Astrocyte (in vitro differentiated cells and primary cell): ENCODE measurements around the gene CLIP4. TPM values are rescaled to one million over a fixed set of nuclear protein-coding genes. Genes with fewer than 3 reads are reported as not detected.

ENCODE experiments used
- DNase-seq: peaks from one replicate; pipeline ENCODE4 v3.0.0-alpha.2; 2010; ENCODE audit warnings: low read depth
- FAIRE-seq: peaks from 2 replicates; lab custom pipeline; 2011; peaks lifted over from hg19 to GRCh38; lab: Jason Lieb, UNC
- H2AFZ ChIP-seq: 2 replicates; pipeline ENCODE4 v1.6.0; 2012; ENCODE audit warnings: low read depth, low read length, inconsistent platforms
- H3K27ac ChIP-seq: 2 replicates; pipeline ENCODE4 v1.5.1; 2011; ENCODE audit warnings: low read depth, low read length, inconsistent platforms
- H3K27me3 ChIP-seq: 2 replicates; pipeline ENCODE4 v1.6.0; 2011; ENCODE audit warnings: low read length, inconsistent platforms; ENCODE audit not compliant: insufficient read depth
- H3K36me3 ChIP-seq: 2 replicates; pipeline ENCODE4 v1.5.1; 2011; ENCODE audit warnings: low read length, inconsistent platforms; ENCODE audit not compliant: insufficient read depth
- H3K4me1 ChIP-seq: 2 replicates; pipeline ENCODE4 v1.5.1; 2011; ENCODE audit warnings: low read length, inconsistent platforms; ENCODE audit not compliant: insufficient read depth
- H3K4me2 ChIP-seq: 2 replicates; pipeline ENCODE4 v1.6.0; 2012; ENCODE audit warnings: low read length, inconsistent platforms
- H3K4me3 ChIP-seq: 2 replicates; pipeline ENCODE4 v1.5.1; 2011; ENCODE audit warnings: low read depth, mild to moderate bottlenecking, low read length, inconsistent platforms; ENCODE audit not compliant: insufficient read depth
- H3K79me2 ChIP-seq: 2 replicates; pipeline ENCODE4 v1.6.0; 2012; ENCODE audit warnings: mild to moderate bottlenecking, low read length, inconsistent platforms; ENCODE audit not compliant: insufficient read depth
- H3K9ac ChIP-seq: 2 replicates; pipeline ENCODE4 v1.6.0; 2012; ENCODE audit warnings: mild to moderate bottlenecking, low read length, inconsistent platforms
- H3K9me3 ChIP-seq: 2 replicates; pipeline ENCODE4 v1.5.1; 2012; ENCODE audit warnings: low read depth, mild to moderate bottlenecking, low read length, inconsistent platforms; ENCODE audit not compliant: insufficient read depth
- H4K20me1 ChIP-seq: 2 replicates; pipeline ENCODE4 v1.6.0; 2012; ENCODE audit warnings: low read length, inconsistent platforms; ENCODE audit not compliant: insufficient read depth
- H3K27ac Mint-ChIP-seq: one replicate; pipeline ENCODE4 v1.8.0; 2021; ENCODE audit warnings: mild to moderate bottlenecking, mixed read lengths; ENCODE audit not compliant: unreplicated experiment
- H3K27me3 Mint-ChIP-seq: one replicate; pipeline ENCODE4 v1.8.0; 2021; ENCODE audit warnings: low read depth, mixed read lengths; ENCODE audit not compliant: unreplicated experiment
- H3K36me3 Mint-ChIP-seq: one replicate; pipeline ENCODE4 v1.8.0; 2021; ENCODE audit warnings: low read depth, mixed read lengths; ENCODE audit not compliant: unreplicated experiment
- H3K4me1 Mint-ChIP-seq: one replicate; pipeline ENCODE4 v1.8.0; 2021; ENCODE audit warnings: low read depth, mixed read lengths; ENCODE audit not compliant: unreplicated experiment
- H3K4me3 Mint-ChIP-seq: one replicate; pipeline ENCODE4 v1.8.0; 2021; ENCODE audit warnings: mild to moderate bottlenecking, moderate library complexity, mixed read lengths; ENCODE audit not compliant: unreplicated experiment
- H3K9me3 Mint-ChIP-seq: one replicate; pipeline ENCODE4 v1.8.0; 2021; ENCODE audit warnings: mild to moderate bottlenecking, mixed read lengths; ENCODE audit not compliant: unreplicated experiment
- EZH2 ChIP-seq: IDR thresholded peaks from 2 replicates; pipeline ENCODE4 v1.6.1; 2012; ENCODE audit warnings: mild to moderate bottlenecking, low read length, inconsistent platforms; ENCODE audit not compliant: insufficient read depth
- total RNA-seq: library from RNA; stranded (reverse); gene quantifications from 2 replicates; pipeline ENCODE4 v1.2.1, GENCODE V29; 2021
- TF ChIP-seq, protein P1 (sequence below): IDR thresholded peaks from 2 replicates; pipeline ENCODE4 v1.5.1; 2011; ENCODE audit warnings: low read depth, mild to moderate bottlenecking, inconsistent platforms, low read length, moderate library complexity; ENCODE audit not compliant: insufficient read depth

Gene CLIP4
- total RNA-seq, 1 donor from 2014 or later = 18.4 TPM

DNA sequence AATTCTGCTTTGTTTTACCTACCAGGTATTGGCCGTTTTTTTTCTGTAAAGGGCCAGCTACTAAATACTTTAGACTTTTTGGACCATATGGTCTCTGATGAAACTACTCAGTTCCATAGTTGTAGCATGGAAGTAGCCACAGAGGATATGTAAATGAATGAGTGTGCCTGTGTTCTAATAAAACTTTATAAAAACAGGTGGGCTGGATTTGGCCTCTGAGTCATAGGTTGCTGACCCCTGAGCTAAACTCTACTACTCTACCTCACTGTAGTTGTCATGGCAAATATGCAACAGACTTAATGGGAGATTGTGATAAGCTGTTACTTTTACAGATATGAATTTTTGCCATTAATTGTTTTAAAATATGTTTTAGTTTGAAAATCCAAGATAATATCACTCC is 19.7 kb downstream of the CLIP4 start:
- TF ChIP-seq, protein P1, sequence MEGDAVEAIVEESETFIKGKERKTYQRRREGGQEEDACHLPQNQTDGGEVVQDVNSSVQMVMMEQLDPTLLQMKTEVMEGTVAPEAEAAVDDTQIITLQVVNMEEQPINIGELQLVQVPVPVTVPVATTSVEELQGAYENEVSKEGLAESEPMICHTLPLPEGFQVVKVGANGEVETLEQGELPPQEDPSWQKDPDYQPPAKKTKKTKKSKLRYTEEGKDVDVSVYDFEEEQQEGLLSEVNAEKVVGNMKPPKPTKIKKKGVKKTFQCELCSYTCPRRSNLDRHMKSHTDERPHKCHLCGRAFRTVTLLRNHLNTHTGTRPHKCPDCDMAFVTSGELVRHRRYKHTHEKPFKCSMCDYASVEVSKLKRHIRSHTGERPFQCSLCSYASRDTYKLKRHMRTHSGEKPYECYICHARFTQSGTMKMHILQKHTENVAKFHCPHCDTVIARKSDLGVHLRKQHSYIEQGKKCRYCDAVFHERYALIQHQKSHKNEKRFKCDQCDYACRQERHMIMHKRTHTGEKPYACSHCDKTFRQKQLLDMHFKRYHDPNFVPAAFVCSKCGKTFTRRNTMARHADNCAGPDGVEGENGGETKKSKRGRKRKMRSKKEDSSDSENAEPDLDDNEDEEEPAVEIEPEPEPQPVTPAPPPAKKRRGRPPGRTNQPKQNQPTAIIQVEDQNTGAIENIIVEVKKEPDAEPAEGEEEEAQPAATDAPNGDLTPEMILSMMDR = no peak
- TF ChIP-seq EZH2 = no peak
- Mint-ChIP-seq H3K27ac (no peak overlapping the region), H3K27me3 (no peaks in the 10 kb centered on the region), H3K9me3 (peaks cover 6% of the 10 kb centered on the region), H3K4me1 (peaks cover 9% of the 10 kb centered on the region), H3K36me3 (peaks cover 17% of the 10 kb centered on the region), H3K4me3 (no peak overlapping the region)
- peaks cover 12% of the 10 kb centered on the region for H3K4me1 ChIP-seq
- FAIRE-seq (no peak), DNase-seq (no peak)
- H3K9me3 ChIP-seq = no peaks in the 10 kb centered on the region
- H3K27me3 ChIP-seq = no peaks in the 10 kb centered on the region
- peaks cover 15% of the 10 kb centered on the region for H3K79me2 ChIP-seq
- peaks cover 18% of the 10 kb centered on the region for H3K36me3 ChIP-seq
- H3K9ac ChIP-seq = no peak overlapping the region
- no peak overlapping the region for H2AFZ ChIP-seq
- no peak overlapping the region for H3K4me2 ChIP-seq
- peaks cover 4% of the 10 kb centered on the region for H4K20me1 ChIP-seq
- H3K4me3 ChIP-seq = no peak overlapping the region
- no peak overlapping the region for H3K27ac ChIP-seq

DNA sequence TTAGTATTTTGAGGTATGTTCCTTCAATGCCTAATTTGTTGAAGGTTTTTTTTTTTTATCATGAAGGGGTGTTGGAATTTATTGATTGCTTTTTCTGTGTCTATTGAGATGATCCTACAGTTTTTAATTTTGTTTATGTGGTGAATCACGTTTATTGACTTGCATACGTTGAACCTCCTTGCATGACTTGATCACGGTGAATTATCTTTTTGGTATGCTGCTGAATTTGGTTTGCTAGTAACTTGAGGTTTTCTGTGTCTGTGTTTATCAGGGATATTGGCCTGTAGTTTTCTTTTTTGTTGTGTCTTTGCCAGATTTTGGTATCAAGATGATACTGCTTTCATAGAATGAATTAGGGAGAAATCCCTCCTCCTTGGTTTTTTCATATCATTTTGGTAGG is 23.9 kb downstream of the CLIP4 start:
- Histone ChIP-seq H3K4me3 (no peak overlapping the region), H2AFZ (no peak overlapping the region), H3K27ac (no peak overlapping the region), H3K27me3 (no peaks in the 10 kb centered on the region), H4K20me1 (peaks cover 16% of the 10 kb centered on the region), H3K4me2 (peak overlapping the region; percentile 44), H3K9ac (peak overlapping the region; percentile 0), H3K9me3 (no peaks in the 10 kb centered on the region), H3K36me3 (peaks cover 25% of the 10 kb centered on the region), H3K4me1 (no peaks in the 10 kb centered on the region), H3K79me2 (peaks cover 30% of the 10 kb centered on the region)
- H3K27me3 Mint-ChIP-seq = no peaks in the 10 kb centered on the region
- peak; percentile 81 for DNase-seq
- no peak overlapping the region for H3K4me3 Mint-ChIP-seq
- H3K36me3 Mint-ChIP-seq = peaks cover 31% of the 10 kb centered on the region
- no peak overlapping the region for H3K27ac Mint-ChIP-seq
- no peaks in the 10 kb centered on the region for H3K4me1 Mint-ChIP-seq
- peaks cover 6% of the 10 kb centered on the region for H3K9me3 Mint-ChIP-seq
- TF ChIP-seq, protein P1 = no peak
- no peak for TF ChIP-seq EZH2
- no peak for FAIRE-seq

DNA sequence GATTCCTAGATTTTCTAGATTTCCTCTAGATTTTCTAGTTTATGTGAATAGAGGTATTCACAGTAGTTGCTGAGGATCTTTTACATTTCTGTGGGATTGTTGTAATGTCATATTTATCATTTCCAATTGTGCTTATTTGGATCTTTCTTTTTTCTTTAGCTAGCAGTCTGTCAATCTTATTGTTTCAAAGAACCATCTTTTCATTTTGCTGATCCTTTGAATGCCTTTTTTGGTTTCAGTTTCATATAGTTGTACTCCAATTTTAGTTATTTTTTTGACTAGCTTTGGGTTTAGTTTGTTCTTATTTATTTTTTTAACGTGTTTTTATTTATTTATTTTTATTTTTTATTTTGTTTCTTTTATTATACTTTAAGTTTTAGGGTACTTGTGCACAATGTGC is 24.5 kb downstream of the CLIP4 start:
- Histone ChIP-seq H3K9ac (peak overlapping the region; percentile 0), H3K36me3 (peaks cover 25% of the 10 kb centered on the region), H3K79me2 (peaks cover 30% of the 10 kb centered on the region), H2AFZ (no peak overlapping the region), H3K4me1 (no peaks in the 10 kb centered on the region), H3K4me3 (no peak overlapping the region), H3K9me3 (no peaks in the 10 kb centered on the region), H3K27ac (no peak overlapping the region), H3K4me2 (peak overlapping the region; percentile 44), H3K27me3 (no peaks in the 10 kb centered on the region), H4K20me1 (peaks cover 16% of the 10 kb centered on the region)
- FAIRE-seq (no peak), DNase-seq (no peak)
- H3K27me3 Mint-ChIP-seq = no peaks in the 10 kb centered on the region
- TF ChIP-seq, protein P1 = no peak
- TF ChIP-seq EZH2 = no peak
- no peak overlapping the region for H3K4me3 Mint-ChIP-seq
- no peak overlapping the region for H3K27ac Mint-ChIP-seq
- peaks cover 33% of the 10 kb centered on the region for H3K36me3 Mint-ChIP-seq
- H3K9me3 Mint-ChIP-seq = peaks cover 6% of the 10 kb centered on the region
- H3K4me1 Mint-ChIP-seq = no peaks in the 10 kb centered on the region
